Measurements from ENCODE around the gene MAPKAP1.

The MAPKAP1 gene

DNA sequence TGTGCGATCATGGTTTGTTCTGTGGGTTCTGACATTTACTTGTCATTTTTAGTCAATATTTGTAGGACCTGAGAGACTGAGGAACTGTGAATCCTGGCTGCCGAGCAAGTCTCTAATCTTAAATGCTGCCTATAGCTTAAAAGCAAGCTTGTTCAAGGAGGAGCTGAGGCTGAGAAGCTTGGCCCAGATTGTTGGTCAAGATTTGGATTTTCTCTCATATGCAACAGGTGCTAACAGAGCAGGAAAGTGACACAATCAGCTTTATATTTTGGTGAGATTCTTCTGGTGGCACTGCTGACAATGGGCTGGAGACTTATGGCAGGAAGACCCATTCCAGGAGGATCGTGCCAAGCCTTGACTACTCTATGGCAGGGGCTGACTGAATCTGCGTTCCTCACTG is 192.5 kb downstream of the MAPKAP1 start:
- DNase-seq: no peak
- TF ChIP-seq, protein P1, sequence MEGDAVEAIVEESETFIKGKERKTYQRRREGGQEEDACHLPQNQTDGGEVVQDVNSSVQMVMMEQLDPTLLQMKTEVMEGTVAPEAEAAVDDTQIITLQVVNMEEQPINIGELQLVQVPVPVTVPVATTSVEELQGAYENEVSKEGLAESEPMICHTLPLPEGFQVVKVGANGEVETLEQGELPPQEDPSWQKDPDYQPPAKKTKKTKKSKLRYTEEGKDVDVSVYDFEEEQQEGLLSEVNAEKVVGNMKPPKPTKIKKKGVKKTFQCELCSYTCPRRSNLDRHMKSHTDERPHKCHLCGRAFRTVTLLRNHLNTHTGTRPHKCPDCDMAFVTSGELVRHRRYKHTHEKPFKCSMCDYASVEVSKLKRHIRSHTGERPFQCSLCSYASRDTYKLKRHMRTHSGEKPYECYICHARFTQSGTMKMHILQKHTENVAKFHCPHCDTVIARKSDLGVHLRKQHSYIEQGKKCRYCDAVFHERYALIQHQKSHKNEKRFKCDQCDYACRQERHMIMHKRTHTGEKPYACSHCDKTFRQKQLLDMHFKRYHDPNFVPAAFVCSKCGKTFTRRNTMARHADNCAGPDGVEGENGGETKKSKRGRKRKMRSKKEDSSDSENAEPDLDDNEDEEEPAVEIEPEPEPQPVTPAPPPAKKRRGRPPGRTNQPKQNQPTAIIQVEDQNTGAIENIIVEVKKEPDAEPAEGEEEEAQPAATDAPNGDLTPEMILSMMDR (IDR thresholded peaks at IDR 0.05; ENCODE audit: low read depth, low read length, missing control alignments): no peak
- Histone ChIP-seq H3K36me3 (replicated peaks) (no peaks in the 10 kb centered on the region), H3K27ac (no peak overlapping the region), H3K4me3 (ENCODE audit: low read depth, low read length) (no peak overlapping the region), H3K27me3 (replicated peaks) (no peaks in the 10 kb centered on the region)
- in situ Hi-C loops (cut with HindIII; ENCODE audit: low pct_ligation_motif_present, low sequenced_read_pairs): no loop called here

- TF ChIP-seq, protein P1 (IDR thresholded peaks at IDR 0.05; ENCODE audit: low read depth, low read length, missing control alignments): no peak
- Histone ChIP-seq H3K27ac (peak overlapping the region; percentile 40), H3K36me3 (replicated peaks) (no peaks in the 10 kb centered on the region), H3K4me3 (ENCODE audit: low read depth, low read length) (peak overlapping the region; percentile 29), H3K27me3 (replicated peaks) (no peaks in the 10 kb centered on the region)
- DNase-seq: peak; percentile 57
- in situ Hi-C loops (cut with HindIII; ENCODE audit: low pct_ligation_motif_present, low sequenced_read_pairs): no loop called here
These were observed 193.2 kb downstream of the MAPKAP1 start for GRCh38 chr9:125513668-125514413.

GRCh38 chr9:125513303-125513667 is 193.7 kb downstream of the MAPKAP1 start:
- DNase-seq: no peak
- Histone ChIP-seq H3K27ac (peak overlapping the region; percentile 40), H3K27me3 (replicated peaks) (no peaks in the 10 kb centered on the region), H3K36me3 (replicated peaks) (no peaks in the 10 kb centered on the region), H3K4me3 (ENCODE audit: low read depth, low read length) (peak overlapping the region; percentile 29)
- in situ Hi-C loops (cut with HindIII; ENCODE audit: low pct_ligation_motif_present, low sequenced_read_pairs): no loop called here
- TF ChIP-seq, protein P1 (IDR thresholded peaks at IDR 0.05; ENCODE audit: low read depth, low read length, missing control alignments): no peak

GRCh38 chr9:125511789-125512660 is 195.0 kb downstream of the MAPKAP1 start:
- Histone ChIP-seq H3K27ac (no peak overlapping the region), H3K27me3 (replicated peaks) (no peaks in the 10 kb centered on the region), H3K36me3 (replicated peaks) (no peaks in the 10 kb centered on the region), H3K4me3 (ENCODE audit: low read depth, low read length) (no peak overlapping the region)
- TF ChIP-seq, protein P1 (IDR thresholded peaks at IDR 0.05; ENCODE audit: low read depth, low read length, missing control alignments): no peak
- no peak for DNase-seq
- in situ Hi-C loops (cut with HindIII; ENCODE audit: low pct_ligation_motif_present, low sequenced_read_pairs): no loop called here

DNA sequence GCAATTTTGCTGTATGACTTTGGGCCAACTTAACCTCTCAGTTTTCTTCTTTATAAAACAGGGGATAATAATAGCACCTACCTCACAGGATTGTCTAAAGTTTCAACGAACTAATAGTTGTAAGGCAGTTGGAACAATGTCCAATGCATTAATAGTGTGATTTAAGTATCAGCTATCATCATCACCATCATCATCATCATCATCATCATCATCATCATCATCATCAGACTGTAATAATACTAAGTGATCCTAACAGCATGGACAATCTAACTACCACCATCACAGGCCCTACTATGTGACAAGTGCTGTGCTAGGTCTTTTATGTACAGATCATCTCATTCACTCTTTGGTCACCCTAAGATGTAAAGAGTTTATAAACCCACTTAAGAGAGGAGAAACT is 196.0 kb downstream of the MAPKAP1 start:
- Histone ChIP-seq H3K27ac (no peak overlapping the region), H3K27me3 (replicated peaks) (no peaks in the 10 kb centered on the region), H3K36me3 (replicated peaks) (no peaks in the 10 kb centered on the region), H3K4me3 (ENCODE audit: low read depth, low read length) (no peak overlapping the region)
- no peak for DNase-seq
- in situ Hi-C loops (cut with HindIII; ENCODE audit: low pct_ligation_motif_present, low sequenced_read_pairs): no loop called here
- TF ChIP-seq, protein P1 (IDR thresholded peaks at IDR 0.05; ENCODE audit: low read depth, low read length, missing control alignments): no peak
